Measurements from ENCODE around the gene CNTN5. TPM values are rescaled to one million over a fixed set of nuclear protein-coding genes. Genes with fewer than 3 reads are reported as not detected.

Gene CNTN5
- total RNA-seq, 1 donor from 2014 or later, result 0.36 TPM

- Histone ChIP-seq H3K27ac (replicated peaks) (no peak overlapping the region), H3K27me3 (ENCODE audit: low read depth) (no peaks in the 10 kb centered on the region), H3K4me1 (no peaks in the 10 kb centered on the region), H3K36me3 (no peaks in the 10 kb centered on the region), H3K9me3 (replicated peaks) (peaks cover 20% of the 10 kb centered on the region), H3K4me3 (no peak overlapping the region)
- TF ChIP-seq, protein P1, sequence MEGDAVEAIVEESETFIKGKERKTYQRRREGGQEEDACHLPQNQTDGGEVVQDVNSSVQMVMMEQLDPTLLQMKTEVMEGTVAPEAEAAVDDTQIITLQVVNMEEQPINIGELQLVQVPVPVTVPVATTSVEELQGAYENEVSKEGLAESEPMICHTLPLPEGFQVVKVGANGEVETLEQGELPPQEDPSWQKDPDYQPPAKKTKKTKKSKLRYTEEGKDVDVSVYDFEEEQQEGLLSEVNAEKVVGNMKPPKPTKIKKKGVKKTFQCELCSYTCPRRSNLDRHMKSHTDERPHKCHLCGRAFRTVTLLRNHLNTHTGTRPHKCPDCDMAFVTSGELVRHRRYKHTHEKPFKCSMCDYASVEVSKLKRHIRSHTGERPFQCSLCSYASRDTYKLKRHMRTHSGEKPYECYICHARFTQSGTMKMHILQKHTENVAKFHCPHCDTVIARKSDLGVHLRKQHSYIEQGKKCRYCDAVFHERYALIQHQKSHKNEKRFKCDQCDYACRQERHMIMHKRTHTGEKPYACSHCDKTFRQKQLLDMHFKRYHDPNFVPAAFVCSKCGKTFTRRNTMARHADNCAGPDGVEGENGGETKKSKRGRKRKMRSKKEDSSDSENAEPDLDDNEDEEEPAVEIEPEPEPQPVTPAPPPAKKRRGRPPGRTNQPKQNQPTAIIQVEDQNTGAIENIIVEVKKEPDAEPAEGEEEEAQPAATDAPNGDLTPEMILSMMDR (IDR thresholded peaks at IDR 0.05; ENCODE audit: borderline replicate concordance), result no peak
- intact Hi-C loops (cut with micrococcal nuclease), result no loop called here
- no peak for DNase-seq
These were observed 760.3 kb downstream of the CNTN5 start for GRCh38 chr11:99781074-99781473.

GRCh38 chr11:99791354-99791753 is 770.6 kb downstream of the CNTN5 start:
- Histone ChIP-seq H3K4me1 (no peaks in the 10 kb centered on the region), H3K9me3 (replicated peaks) (peaks cover 1% of the 10 kb centered on the region), H3K27ac (replicated peaks) (no peak overlapping the region), H3K36me3 (no peaks in the 10 kb centered on the region), H3K4me3 (no peak overlapping the region), H3K27me3 (ENCODE audit: low read depth) (no peaks in the 10 kb centered on the region)
- TF ChIP-seq, protein P1 (IDR thresholded peaks at IDR 0.05; ENCODE audit: borderline replicate concordance), result no peak
- intact Hi-C loops (cut with micrococcal nuclease), result no loop called here
- no peak for DNase-seq

DNA sequence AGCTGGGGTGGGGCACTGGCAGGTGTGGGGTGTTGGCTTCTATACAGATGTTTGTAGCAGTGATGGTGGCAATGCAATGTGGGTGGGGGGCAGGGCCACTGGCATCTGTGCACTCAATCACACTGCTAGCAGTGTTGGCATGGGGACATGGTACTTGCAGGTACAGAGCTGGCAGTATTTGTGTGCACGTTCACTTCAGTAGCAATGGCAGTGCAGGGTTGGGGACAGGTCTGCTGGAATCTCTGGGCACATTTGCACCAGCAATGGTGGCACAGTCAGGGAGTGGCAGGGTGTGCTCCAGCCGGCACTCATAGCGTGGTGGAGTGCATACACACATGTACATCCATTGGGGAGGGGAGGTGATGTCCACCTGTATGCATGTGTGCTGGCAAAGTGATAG is 775.2 kb downstream of the CNTN5 start:
- Histone ChIP-seq H3K4me3 (no peak overlapping the region), H3K27ac (replicated peaks) (no peak overlapping the region), H3K27me3 (ENCODE audit: low read depth) (no peaks in the 10 kb centered on the region), H3K4me1 (no peaks in the 10 kb centered on the region), H3K9me3 (replicated peaks) (peaks cover 1% of the 10 kb centered on the region), H3K36me3 (no peaks in the 10 kb centered on the region)
- intact Hi-C loops (cut with micrococcal nuclease), result no loop called here
- DNase-seq, result no peak
- TF ChIP-seq, protein P1 (IDR thresholded peaks at IDR 0.05; ENCODE audit: borderline replicate concordance), result no peak

DNA sequence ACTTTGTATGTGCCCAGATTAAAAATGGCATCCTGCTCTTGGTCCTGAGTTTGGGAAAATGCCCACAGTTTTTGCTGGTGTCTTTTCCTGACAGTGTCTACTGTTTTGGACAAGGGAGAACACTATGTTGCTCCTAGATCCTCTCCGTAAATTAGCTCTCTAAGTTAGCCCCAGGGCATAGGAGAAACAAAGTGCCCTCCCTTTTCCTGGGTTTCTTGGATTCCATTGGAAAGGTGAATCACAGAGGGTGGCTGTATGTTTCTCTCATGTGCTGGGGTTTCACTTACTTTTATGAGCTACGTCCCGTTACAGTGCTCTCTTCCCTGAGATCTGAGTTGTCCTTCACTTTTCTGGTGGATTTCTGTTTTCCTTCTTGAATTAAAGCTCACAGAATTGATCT is 782.8 kb downstream of the CNTN5 start:
- TF ChIP-seq, protein P1 (IDR thresholded peaks at IDR 0.05; ENCODE audit: borderline replicate concordance), result no peak
- Histone ChIP-seq H3K4me1 (no peaks in the 10 kb centered on the region), H3K27me3 (ENCODE audit: low read depth) (no peaks in the 10 kb centered on the region), H3K36me3 (no peaks in the 10 kb centered on the region), H3K4me3 (no peak overlapping the region), H3K27ac (replicated peaks) (no peak overlapping the region), H3K9me3 (replicated peaks) (peaks cover 11% of the 10 kb centered on the region)
- DNase-seq, result no peak
- intact Hi-C loops (cut with micrococcal nuclease), result no loop called here

DNA sequence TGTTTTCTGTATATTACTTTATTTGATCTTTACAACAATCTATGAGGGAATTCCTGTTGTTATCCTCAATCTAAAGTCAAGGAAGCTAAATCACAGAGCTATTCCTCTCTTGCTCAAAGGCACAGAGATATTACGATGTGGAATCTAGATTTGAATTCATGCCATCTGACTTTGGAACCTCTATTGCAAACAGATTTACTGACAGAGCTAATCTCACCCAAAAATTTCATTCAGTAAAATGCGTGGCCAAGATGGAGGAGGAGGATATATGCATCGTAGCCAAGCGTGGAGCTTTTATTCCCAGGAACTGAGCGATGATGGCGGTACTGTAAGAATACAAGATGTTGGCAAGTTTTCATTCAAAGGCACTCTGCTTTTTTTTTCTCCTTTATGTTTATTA is 791.8 kb downstream of the CNTN5 start:
- no peaks in the 10 kb centered on the region for H3K27me3 ChIP-seq (ENCODE audit: low read depth)
- no peak for DNase-seq
- intact Hi-C loops (cut with micrococcal nuclease), result no loop called here
- H3K4me3 ChIP-seq, result no peak overlapping the region
- H3K4me1 ChIP-seq, result no peaks in the 10 kb centered on the region
- no peak overlapping the region for H3K27ac ChIP-seq (replicated peaks)
- TF ChIP-seq, protein P1 (IDR thresholded peaks at IDR 0.05; ENCODE audit: borderline replicate concordance), result no peak
- H3K36me3 ChIP-seq, result no peaks in the 10 kb centered on the region
- H3K9me3 ChIP-seq (replicated peaks), result no peaks in the 10 kb centered on the region

DNA sequence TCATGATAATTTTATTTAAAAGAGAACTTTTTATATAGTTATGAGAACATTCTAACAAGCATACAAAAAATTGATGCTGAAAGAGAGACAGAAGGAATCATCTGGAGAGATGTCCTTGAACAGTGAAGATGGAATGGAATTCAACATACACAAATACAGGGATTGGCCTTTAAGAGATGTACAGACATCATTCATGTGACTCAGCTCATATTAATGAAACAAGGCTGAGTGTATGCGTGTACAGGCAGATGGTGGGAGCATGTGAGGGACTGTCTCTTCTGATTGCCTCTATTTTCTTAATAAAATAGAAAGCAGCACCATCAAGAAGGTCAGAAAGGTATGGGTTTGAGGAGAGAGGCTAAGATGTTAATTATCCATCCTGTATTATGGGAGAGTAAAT is 793.3 kb downstream of the CNTN5 start:
- Histone ChIP-seq H3K27ac (replicated peaks) (no peak overlapping the region), H3K9me3 (replicated peaks) (no peaks in the 10 kb centered on the region), H3K27me3 (ENCODE audit: low read depth) (no peaks in the 10 kb centered on the region), H3K4me1 (no peaks in the 10 kb centered on the region), H3K4me3 (no peak overlapping the region), H3K36me3 (no peaks in the 10 kb centered on the region)
- intact Hi-C loops (cut with micrococcal nuclease), result no loop called here
- TF ChIP-seq, protein P1 (IDR thresholded peaks at IDR 0.05; ENCODE audit: borderline replicate concordance), result no peak
- DNase-seq, result no peak
